ENCODE measurements around the gene PALLD.

DNA sequence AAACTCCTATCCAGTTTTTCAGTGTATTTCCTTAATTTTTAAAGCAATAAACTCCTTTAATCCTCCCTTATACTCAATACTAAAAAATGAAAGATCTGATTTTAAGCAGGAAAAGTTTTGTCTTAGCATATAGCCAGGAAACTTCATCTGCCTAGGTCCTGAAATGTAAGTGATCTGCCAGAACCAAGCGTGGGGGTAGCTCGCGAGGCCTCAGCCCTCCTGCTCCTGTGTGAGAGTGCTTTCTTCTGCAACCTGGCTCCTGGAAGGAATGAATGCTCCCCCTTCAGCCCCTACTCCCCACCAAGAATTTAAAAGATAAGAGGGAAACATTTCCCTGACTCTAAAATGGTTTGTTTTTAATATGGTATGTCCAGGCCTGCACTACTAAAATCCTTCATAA lies 353.1 kb downstream of the PALLD start:
- TF ChIP-seq, protein P1, sequence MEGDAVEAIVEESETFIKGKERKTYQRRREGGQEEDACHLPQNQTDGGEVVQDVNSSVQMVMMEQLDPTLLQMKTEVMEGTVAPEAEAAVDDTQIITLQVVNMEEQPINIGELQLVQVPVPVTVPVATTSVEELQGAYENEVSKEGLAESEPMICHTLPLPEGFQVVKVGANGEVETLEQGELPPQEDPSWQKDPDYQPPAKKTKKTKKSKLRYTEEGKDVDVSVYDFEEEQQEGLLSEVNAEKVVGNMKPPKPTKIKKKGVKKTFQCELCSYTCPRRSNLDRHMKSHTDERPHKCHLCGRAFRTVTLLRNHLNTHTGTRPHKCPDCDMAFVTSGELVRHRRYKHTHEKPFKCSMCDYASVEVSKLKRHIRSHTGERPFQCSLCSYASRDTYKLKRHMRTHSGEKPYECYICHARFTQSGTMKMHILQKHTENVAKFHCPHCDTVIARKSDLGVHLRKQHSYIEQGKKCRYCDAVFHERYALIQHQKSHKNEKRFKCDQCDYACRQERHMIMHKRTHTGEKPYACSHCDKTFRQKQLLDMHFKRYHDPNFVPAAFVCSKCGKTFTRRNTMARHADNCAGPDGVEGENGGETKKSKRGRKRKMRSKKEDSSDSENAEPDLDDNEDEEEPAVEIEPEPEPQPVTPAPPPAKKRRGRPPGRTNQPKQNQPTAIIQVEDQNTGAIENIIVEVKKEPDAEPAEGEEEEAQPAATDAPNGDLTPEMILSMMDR (IDR thresholded peaks at IDR 0.05), result no peak
- TF ChIP-seq POLR2AphosphoS5 (IDR thresholded peaks at IDR 0.05) (no peak), POLR2A (IDR thresholded peaks at IDR 0.05) (no peak)

Measured in suprapubic skin (tissue), 4 donors.